HG03442 (cell line): ENCODE data around the gene TTC6.
"Not testable (repeated sequence)": the region's sequence is repeated elsewhere in the genome, so short reads cannot be mapped to it uniquely, and the experiment has no call there.

Experiments used
- ATAC-seq: cut with Tn5 transposase; IDR thresholded peaks from one replicate; pipeline ENCODE4 v1.9.1; 2021; ENCODE audit warnings: mild to moderate bottlenecking, moderate library complexity; ENCODE audit not compliant: unreplicated experiment

Gene TTC6, protein sequence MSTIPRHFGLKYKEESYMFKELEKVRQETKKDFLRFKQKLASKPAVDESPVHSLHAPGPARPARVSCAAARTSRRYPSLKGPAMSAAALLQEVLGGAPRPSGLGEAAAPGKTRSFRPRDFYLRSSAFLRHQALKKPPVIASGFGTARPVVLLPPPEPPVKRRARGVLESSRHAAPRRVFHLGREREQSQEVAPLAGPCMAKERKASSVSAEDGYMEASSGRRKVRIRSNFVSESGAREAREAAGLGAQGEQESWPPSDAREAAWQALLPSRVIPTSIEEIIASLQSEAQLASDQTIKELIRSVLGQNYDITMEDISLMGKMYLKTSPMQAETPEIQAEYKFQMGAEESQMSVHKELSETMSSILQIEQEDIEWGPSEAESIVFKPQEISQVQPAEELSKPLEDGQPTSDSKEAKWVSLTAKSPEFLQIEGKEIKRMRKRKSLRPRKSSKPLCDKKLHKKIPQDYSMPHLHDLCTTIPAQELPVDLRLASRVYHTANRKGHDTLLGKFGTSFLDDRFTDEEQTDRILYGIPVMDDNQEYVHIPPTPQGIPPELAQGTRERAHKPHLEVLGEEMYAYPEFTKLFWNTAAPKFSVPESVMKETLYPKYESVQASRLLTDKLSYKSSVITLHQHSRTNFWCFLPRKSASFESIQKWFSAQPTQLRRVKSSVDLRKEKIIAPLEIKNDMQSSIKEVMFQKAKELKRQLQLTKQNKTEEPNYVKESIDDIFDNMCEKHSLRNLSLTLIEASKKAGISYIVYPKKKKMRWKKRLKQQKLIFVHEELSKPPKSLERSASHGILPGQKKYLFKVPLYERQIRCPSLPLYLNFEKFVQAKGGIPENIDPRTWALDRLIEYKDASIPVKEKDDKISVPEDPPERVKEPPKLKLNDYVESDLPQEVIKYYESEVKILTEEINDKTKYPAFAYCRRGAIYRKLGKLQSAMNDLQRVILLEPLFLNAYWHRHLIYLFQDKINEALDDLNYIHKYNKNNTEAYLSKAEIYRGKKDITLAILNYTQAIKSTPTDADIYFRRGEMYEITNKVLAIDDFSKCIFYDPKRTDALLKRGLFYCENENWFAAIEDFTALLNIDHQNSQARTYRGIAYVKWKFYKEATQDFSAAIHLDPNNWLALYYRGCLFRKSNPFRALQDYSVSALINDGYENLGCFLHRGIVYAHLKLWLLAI (N-terminal part only)

DNA sequence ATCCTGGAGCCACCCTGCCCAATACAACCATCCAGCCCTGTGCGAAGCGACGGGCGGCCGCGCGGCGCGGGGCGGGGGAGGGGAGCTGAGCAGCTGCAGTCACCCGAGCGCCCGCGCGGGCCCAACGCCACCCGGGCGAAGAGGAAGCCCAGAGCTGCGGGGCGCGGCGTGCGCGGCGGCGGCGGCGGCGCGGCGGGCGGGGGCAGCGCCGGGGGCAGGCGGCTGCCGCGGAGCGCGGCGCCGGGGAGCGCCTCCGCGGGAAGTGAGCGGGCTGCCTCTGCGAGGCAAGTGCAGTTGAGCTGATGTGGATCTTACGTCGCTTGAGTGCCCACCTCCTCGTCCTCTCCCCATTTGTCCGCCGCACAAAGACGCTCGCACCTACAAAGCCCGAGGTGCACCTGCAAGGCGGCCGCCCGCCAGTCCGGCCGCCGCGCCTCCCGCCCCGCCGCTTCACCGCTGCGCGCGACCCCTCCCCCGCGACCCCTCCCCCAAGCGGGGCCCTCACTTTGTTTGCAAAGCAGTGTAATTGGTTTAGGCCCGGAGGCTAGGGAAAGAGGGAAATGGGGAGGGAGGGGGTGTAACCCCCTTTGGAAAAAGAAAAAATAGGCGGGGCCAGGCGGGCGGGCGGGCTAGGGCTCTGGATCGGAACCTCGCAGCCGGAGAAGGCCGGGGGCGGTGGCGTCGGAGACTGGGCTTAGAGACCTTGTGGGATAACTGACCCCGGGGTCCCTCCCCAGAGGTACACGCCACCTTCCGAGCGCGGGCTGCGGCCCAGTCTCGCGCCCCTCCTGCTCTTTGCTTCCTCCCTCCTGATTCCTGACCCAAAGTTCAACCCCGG lies at the start of gene TTC6, which contains the start of gene FOXA1:
Gene TTC6 (plus strand): TSS at position 659 of the 838 bp plus-strand sequence. CDS start 26,436 bp downstream, outside the sequence.
Gene FOXA1 (minus strand): TSS at position 279 of the 838 bp plus-strand sequence. CDS start 277 bp downstream, at position 2.
- ATAC-seq, result no peak

DNA sequence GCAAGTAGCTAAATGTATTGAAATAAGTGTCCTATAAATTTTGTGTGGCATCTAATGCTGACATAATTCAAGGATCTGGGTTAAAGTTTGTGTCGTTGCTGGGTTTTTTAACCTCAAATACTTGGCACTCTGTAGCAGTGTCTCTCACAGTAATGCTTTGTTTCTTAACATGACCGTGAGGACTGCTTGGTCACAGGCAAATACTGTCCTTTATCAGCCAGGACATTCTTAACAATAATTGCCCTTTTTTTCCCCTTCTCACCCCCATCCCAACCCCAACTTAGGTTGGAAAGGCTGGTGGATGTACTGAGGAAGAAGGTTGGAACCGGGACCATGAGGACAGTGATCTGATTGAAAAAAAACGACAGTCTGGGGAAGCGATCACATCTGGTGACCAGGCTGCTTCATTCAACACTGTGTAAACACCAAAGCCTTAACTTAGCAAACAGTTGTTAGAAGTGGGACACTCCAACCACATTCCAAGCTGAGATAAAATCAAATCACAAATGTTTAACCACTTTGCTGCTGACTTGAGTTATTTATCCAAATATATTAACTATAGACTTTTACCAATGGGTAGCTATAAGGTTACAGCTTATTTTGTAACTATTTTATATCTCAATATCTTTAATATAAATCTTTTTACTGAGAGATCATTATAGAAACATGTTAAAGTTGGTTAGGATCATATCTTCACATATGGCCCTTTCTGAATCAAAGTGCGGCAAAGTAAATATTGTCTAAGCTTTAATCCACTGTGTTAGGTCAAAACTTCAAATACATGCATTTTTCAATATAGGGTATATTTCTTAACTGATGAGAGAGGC lies 48.6 kb upstream of the TTC6 start:
- no peak for ATAC-seq

DNA sequence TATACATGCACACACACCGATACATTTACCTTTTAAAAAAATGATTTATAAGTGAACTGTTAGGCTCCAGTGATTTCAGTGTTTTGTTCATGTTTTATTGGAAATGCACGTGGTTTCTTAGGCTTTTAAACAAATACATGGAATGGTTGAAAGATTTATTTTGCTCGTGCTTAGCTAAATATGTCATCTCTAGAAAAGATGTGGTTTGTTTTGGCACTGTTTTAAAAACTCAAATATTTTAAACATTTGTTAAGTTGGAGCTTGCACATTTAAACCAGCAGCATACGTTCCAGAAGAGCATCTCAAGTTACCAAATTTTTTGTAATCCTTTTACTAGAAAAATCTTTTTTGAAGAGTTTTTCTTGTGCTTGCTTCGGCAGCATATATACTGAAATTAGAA lies 44.9 kb upstream of the TTC6 start:
- ATAC-seq, result no peak

DNA sequence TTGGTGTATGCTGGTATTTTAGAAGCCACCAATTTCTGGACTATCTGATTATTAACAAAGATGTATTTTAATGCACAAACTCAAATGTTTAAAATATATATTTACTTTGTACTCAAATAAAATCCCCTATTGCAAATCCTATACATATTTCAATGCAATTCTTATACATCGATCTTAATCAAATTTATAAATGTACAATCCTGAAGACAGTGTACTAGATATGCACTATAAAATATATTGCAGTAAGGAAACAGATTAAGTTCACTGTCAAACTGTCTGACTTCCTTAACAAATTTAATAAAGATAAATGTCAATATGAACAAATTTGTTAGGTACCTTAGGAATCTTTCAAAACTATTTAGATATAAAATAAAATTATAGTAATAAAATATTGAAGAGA lies 44.3 kb upstream of the TTC6 start:
- no peak for ATAC-seq

DNA sequence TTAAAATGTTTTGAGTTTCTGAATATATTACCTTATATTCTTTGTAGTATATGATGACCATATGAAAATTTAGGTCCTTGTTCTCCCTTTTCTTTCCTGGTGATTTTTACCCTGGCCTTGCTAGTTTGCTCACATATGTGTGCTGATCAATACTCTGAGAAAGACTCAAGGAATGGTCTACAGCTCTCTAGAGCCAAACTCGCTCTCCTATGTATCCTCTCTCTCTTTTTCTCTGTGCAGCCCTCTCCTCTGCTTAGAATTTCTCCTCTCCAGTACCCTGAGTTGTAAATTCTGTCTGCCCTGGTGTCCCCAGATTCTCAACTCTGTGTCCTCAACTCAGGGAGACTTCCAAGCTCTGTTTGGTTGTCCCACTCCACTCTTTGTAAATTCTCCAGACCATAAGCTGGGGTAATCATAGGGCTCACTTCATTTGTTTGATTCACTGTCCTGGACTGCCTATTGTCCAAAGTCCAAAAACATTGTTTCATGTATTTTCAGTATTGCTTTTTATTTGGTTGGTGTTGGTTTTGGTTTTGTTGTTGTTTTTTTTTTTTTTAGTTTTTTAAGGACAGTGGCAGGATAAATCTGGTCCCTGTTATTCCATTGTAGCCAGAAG lies 41.4 kb upstream of the TTC6 start:
- no peak for ATAC-seq

DNA sequence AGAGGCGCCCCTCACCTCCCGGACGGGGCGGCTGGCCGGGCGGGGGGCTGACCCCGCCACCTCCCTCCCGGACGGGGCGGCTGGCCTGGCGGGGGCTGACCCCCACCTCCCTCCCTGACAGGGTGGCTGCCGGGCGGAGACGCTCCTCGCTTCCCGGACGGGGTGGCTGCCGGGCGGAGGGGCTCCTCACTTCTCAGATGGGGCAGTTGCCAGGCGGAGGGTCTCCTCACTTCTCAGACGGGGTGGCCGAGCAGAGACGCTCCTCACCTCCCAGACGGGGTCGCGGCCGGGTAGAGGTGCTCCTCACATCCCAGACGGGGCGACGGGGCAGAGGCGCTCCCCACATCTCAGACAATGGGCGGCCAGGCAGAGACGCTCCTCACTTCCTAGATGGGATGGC lies 39.8 kb upstream of the TTC6 start:
- not testable (repeated sequence) for ATAC-seq

DNA sequence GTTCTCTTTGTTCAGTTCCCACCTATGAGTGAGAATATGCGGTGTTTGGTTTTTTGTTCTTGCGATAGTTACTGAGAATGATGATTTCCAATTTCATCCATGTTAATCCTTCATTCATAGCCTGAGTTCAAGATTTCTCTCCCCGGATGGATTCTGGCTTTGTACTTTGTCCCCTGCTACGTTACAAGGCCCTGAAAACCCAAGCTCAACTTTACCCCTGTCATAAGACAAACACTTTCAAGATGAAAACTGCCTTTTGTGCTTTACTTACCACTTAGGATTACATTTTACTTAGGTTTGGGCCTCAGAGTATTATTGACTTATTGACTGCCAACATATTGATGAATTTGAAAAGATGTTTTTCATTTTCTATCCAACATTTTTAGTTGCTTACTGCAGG lies 36.7 kb upstream of the TTC6 start:
- no peak for ATAC-seq

DNA sequence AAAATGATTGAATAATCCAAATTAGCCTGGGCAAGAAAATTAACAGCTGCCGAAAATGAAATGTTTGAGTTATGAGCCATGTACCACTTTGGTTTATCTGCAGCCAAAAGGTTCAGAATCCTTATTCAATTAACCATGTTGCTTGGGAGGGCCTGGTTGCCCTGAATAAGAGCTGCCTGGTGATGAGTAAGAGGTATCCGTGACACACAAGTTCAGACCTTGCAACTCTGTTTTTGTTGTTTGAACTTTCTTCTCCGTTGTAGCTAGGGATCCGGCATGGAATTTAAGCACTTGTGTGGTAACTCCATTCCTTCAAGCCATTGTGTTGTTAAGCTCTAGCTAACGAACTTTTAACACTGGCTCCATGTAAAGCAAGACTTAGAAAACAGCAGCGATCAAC lies 36.0 kb upstream of the TTC6 start:
- ATAC-seq, result no peak

DNA sequence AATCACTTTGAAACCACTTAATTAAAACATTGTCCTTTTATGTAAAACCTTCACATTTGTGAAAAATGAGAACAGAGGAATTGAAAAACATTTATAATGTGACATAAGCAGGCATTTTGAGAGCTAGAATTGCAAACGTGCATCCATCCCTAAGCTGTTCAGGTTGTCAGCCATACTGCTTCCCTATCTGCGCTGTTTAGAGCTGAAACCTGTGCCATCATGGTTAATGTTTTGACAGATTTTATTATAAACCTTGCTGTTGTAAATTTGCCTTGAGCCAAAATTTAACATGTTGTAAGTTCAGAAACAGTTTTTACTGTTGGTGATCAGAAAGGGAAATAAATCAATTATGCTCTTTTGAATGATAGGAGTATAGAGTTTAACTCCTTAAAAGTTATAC lies 32.2 kb upstream of the TTC6 start:
- no peak for ATAC-seq

DNA sequence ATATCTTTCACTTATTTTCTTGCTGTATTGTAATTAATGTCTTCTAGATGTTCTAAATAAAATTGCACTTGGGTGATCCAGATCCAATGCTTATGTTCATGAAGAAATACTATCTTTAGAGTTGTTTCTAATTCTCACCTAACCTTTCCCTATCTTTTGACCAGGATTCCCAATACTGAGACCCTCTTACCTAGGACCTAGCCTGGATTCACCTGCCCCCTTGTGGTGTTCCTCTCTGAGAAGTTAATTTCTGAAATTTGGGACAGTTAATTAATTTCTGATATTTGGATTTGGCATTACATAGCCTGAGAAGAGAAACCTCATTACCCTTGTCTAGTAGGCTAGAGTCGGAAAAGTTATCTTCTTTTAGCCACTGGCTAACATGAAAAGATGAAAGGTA lies 29.9 kb upstream of the TTC6 start:
- no peak for ATAC-seq

DNA sequence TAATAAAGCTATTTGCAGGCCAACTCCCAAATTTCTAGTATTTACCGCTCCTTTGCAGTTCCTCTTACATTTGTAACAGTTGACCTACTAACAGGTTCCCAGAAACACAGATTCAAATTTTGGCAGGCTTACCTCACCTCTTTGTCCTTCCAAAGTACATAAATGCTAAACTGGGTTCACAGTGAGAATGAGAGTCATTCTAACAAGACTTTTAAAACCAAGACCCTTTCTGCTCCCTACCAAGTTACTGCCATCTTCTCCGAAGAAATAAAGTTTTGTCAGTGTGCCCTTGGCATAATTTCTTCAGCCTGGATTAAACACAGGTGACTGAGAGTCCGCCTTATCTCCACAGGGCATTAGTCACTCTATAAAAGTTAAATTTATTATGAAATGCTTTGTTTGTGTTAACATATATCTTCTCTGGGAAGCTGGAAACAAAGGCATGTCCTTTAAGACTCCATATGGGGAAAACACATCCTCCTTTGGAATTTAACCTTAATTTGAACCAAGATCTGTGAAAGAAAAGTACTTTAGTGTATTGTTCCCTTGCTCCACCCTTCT lies 28.5 kb upstream of the TTC6 start:
- ATAC-seq, result no peak

DNA sequence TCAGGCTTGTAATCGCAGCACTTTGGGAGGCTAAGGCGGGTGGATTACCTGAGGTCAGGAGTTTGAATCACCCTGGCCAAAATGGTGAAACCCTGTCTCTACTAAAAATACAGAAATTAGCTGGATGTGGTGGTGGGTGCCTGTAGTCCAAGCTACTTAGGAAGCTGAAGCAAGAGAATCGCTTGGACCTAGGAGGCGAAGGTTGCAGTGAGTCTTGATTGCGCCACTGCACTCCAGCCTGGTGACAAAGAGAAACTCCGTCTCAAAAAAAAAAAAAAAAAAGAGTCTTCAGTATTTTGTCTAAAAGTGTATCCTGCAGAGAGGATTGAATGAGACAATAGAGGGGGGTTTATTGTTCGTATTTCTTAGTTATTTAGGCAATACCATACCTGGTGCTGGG lies 25.7 kb upstream of the TTC6 start:
- ATAC-seq, result no peak

DNA sequence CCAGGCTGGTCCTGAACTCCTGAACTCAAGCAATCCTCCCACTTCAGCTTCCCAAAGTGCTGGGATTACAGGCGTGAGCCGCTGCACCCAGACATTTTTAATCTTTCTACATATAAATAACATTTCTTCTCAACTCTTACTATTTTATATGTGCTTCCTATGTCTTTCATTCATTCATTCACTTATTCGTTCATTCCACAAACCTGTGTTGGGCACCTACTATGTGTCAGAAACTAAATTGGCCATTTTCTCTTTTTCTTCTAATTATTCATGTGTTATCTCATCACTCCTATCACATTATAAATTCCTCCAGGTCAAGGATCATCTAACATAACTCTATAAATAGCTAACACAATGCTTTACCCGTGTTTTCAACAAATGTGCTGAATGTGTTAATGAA lies 24.0 kb upstream of the TTC6 start:
- ATAC-seq, result no peak

DNA sequence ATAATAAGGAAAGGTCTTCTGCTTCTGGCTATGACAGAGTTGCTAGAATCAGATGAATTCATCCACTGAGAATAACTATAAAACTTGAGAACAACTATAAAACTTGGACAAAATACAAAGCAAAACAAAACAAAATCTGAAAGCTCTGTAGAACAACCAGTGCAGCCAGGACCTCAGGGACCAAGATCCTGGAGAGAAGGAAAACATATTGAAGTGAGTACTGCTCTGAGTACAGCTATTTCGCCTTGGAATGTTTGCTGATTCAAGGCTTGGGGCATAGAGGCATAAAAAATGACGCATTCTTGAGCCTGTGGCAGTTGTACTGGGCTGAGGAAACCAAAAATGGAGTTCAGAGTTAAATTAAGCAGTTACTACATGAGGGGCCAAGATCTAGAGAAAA lies 22.1 kb upstream of the TTC6 start:
- ATAC-seq, result no peak

DNA sequence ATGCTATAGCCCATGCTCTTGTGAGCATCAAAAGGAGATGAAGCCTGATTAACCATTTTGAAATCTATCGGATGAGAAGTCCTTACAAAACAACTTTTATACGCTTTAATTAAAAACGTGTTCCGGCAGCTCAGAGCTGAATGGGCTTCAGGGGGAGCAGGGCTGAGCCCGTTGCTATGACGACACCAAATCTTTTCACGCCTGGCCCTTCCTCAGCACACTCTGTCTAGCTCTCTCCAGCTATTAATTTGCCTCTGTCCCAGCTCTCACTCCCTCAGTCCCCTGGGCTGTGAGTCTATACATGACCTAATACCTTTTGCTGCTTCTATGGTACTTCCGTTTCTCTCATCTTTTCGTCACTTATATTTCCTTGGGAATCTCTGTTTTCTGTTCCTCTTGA lies 16.2 kb upstream of the TTC6 start:
- ATAC-seq, result no peak

DNA sequence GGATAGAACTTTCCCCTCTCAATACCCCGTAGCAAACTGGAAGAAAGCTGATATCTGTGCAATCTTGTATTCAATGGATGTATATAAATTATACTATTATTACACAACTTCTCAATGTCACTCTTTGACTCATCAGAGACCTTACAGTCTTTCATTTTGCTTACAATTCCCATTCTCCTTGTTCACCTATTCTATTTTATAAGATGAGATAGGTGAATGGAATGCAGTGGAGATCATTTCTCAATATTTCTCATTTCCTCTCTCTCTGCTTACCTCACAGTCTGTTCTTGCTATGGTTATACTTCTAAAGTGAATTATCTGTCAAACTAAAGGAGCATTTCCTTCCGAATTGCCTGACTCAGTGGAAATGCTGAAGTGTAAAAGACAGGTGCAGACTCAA lies 15.3 kb upstream of the TTC6 start:
- no peak for ATAC-seq

DNA sequence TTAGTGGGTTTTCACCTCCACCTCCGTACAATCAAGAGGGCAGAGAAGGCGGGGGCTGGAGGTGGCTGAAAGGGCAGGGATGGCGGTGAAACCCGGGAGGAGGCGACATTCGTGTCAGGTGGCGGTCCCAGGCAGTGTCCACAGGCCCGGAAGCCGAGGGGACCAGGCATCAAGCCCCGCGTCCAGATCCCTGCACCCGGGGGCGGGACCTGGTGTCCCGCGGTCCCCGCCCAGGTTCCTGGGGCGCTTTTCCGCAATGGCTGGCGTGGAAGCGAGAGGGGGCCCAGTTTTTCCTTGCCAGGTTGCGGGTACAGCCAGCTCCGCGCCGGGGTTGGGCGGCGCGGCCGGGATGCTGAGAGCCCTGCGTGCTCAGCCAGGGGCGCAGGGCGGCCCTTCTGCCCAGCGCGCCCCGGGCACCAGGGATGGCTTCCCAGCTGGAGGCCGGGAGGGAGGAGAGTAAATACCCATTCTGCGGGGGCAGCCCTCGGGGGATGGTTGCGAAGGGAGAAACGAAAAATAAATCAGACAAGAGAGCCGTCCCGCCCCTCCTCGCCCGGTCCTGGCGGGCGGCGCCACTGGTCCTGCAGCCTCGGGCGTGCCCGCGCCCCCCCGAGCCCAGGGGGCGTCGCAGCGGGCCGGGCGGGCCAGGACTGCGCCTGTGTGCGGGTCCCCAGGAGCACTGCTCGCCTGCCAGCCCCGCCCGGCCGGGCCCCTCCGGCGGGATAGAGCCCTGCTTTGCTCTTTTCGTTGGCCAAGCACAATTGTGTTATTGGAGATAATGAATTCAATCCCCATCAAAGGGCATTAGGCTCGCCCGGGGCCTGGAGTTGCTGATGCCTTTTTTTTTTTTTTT lies 11.8 kb upstream of the TTC6 start:
- ATAC-seq, result no peak
